GM12891 (cell line): Measurements from ENCODE around the gene ARL4D.
A peak's percentile ranks its signal among the peaks of the same experiment; 100 is the strongest.
"Not testable (repeated sequence)": the region's sequence is repeated elsewhere in the genome, so short reads cannot be mapped to it uniquely, and the experiment has no call there.

Experiments used
- DNase-seq: peaks from one replicate; pipeline ENCODE4 v3.0.0; 2011; ENCODE audit warnings: low spot score; ENCODE audit not compliant: insufficient read length
- FAIRE-seq: peaks from 2 replicates; lab custom pipeline; 2011; peaks lifted over from hg19 to GRCh38; lab: Jason Lieb, UNC
- PAX5 ChIP-seq: IDR thresholded peaks from 2 replicates; pipeline ENCODE4 v1.6.1; 2011; ENCODE audit warnings: low read length, moderate library complexity, mild to moderate bottlenecking; ENCODE audit not compliant: insufficient read depth, severe bottlenecking
- POLR2A ChIP-seq: IDR thresholded peaks from 2 replicates; pipeline ENCODE4 v1.6.1; 2011; ENCODE audit warnings: low read depth, low read length, control low read depth
- POLR2AphosphoS5 ChIP-seq: IDR thresholded peaks from 2 replicates; pipeline ENCODE4 v1.6.1; 2011; ENCODE audit warnings: low read depth, low read length, control low read depth
- POU2F2 ChIP-seq: IDR thresholded peaks from 2 replicates; pipeline ENCODE4 v1.6.1; 2011; ENCODE audit warnings: low read depth, mild to moderate bottlenecking, control low read depth, low read length, moderate library complexity
- SPI1 ChIP-seq: IDR thresholded peaks from 2 replicates; pipeline ENCODE4 v1.6.1; 2011; ENCODE audit warnings: low read depth, low read length, control low read depth
- TAF1 ChIP-seq: IDR thresholded peaks from 2 replicates; pipeline ENCODE4 v1.6.1; 2011; ENCODE audit warnings: low read depth, low read length, control low read depth

ARL4D gene

DNA sequence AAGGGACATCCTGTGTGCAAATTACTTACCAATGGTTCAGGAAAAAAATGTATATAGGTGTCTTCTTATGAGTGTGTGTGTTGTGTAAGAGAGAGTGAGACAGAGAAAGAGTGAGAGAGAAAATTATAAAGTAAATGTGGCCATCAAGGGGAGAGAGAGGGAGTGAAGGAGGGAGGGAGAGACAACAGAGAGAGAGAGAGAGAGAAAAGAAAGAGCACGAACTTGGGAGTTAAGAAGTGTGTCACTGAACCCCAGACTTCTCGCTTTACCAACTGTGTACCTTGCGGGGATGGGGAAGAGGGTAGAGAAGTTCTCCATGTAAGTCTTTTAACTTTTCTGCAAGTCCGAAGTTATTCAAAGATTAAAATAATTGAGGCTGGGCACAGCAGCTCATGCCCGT, 28.8 kb upstream of the ARL4D start:
- DNase-seq (no peak), FAIRE-seq (no peak)
- TF ChIP-seq POLR2A, result no peak
- no peak for TF ChIP-seq POLR2AphosphoS5
- no peak for TF ChIP-seq POU2F2
- no peak for TF ChIP-seq TAF1
- TF ChIP-seq PAX5, result no peak
- TF ChIP-seq SPI1, result no peak

GRCh38 chr17:43371227-43371821, 27.5 kb upstream of the ARL4D start:
- FAIRE-seq (no peak), DNase-seq (no peak)
- TF ChIP-seq TAF1, result no peak
- no peak for TF ChIP-seq POU2F2
- no peak for TF ChIP-seq POLR2AphosphoS5
- no peak for TF ChIP-seq SPI1
- TF ChIP-seq PAX5, result no peak
- TF ChIP-seq POLR2A, result no peak

GRCh38 chr17:43372273-43372911, 26.4 kb upstream of the ARL4D start:
- TF ChIP-seq SPI1, result peak; percentile 85
- TF ChIP-seq PAX5, result no peak
- FAIRE-seq, result peak; percentile 74
- DNase-seq, result no peak

DNA sequence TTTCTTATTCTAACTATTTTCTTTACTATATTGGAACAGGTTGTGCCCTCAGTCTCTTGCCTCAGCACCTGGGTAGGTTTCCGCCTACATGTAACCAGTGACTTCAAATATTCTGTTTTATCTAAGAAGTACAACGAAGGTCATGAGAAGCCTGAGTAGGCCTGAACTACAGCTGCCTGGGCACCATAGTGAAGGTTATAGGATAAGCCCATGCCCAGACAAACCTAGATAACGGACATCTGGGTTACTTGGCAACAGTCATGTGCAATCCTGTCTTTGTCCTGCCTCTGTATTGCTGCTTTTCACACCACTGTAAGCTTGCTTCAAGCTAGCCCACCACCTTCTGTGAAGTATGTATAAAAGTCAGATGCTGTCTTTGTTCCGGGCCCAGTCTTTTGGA, 25.4 kb upstream of the ARL4D start:
- FAIRE-seq, result no peak
- TF ChIP-seq PAX5, result no peak
- no peak for TF ChIP-seq POLR2A
- no peak for DNase-seq

GRCh38 chr17:43375915-43376314, 22.9 kb upstream of the ARL4D start:
- not testable (repeated sequence) for FAIRE-seq, DNase-seq

DNA sequence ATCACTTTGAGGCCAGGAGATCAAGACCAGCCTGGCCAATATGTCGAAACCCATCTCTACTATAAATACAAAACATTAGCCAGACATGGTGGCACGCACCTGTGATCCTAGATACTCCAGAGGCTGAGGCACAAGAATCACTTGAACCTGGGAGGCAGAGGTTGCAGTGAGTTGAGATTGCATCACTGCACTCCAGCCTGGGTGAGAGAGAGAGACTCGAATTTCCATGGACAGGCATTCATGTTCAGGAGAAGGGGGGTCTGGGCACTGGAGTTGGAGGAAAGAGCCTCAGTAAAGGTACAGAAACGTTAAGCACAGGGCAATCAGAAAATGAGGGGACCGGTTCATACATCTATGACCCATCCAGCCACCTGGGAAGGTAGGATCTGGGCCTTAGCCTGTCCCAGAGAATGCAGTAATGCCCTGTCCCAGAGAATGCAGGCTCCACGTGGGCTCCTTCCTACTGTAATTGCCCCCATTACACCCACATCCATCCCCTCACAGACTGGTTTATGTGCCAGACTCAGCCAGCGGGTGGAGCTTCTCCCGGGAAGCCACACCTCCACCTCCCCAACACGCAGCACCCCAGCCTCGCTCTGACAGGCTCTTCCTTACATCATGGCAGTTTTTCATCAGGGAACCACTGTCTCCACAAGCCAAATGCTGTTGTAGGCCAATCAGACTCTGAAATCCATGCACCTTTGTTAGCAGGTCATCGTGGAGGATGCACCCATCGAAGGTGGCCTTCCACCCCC, 21.6 kb upstream of the ARL4D start:
- DNase-seq (no peak), FAIRE-seq (no peak)
- TF ChIP-seq POU2F2, result no peak
- no peak for TF ChIP-seq SPI1
- TF ChIP-seq PAX5, result no peak
- TF ChIP-seq POLR2A, result no peak
- no peak for TF ChIP-seq TAF1
- no peak for TF ChIP-seq POLR2AphosphoS5

DNA sequence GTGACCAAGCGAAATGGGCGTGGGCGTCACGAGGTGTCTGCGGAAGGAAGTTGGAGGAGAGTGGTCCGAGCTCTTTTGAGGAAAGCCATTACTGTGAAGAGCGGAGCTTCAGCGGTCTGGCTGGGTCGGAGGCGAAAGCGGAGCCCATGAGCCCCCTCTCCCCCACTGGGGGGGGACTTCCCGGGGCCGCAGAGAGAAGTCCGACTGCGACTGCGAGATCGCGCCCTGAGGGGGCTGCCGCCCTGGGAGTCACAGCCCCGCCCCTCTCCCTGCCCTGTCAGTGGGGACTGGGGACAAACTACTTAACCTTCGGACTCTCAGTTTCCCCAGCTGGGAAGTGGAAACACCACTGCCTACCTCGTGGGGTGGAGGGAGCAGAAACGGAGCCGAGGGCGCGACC, 20.0 kb upstream of the ARL4D start:
- no peak for FAIRE-seq
- TF ChIP-seq POLR2A, result no peak
- TF ChIP-seq TAF1, result no peak
- TF ChIP-seq POLR2AphosphoS5, result no peak
- DNase-seq, result no peak

DNA sequence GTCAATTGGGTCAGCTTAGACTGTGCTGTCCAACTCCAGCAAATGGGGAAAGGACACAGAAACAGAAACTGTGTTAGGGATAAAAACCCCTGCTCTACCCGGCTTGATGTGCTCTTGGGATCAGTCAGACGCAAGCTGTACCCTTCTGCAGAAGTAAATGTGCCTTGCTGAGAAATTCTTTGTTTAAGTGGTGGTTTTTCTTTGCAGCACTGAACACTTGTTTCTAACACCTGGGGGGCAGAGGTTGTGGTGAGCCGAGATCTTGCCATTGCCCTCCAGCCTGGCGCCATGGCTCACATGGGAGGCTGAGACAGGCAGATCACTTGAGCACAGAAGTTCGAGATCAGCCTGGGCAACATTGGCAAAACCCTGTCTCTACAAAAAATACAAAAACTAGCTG, 18.5 kb upstream of the ARL4D start:
- FAIRE-seq, result no peak

DNA sequence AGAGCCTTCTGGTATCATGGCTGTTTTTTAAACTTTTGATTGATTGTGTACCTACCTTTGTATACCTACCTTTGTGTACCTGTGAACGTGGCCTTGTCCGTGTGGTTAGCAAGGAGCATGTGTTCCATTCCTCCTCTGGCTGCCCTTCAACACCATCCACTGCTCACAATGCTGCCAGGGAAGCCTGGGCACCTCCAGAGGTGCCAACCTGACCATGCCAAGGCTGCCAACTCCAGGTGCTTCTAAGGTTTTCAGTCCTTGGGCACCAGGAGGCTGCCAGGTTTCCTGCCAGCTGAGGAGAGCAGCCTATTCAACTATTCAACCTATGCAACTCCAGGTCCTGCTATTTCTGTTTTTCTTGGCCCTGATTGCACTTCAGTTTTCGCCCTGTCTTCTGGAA, 17.6 kb upstream of the ARL4D start:
- no peak for TF ChIP-seq SPI1
- TF ChIP-seq POLR2AphosphoS5, result no peak
- TF ChIP-seq TAF1, result no peak
- TF ChIP-seq PAX5, result no peak
- no peak for TF ChIP-seq POLR2A
- no peak for TF ChIP-seq POU2F2
- DNase-seq, result no peak
- FAIRE-seq, result no peak

More for the DNA sequence above, 18.5 kb upstream of the ARL4D start:
- TF ChIP-seq POU2F2 (no peak), POLR2AphosphoS5 (no peak), TAF1 (no peak), SPI1 (no peak), POLR2A (no peak), PAX5 (no peak)
- DNase-seq, result no peak

- TF ChIP-seq POLR2A (no peak), POU2F2 (no peak), SPI1 (no peak), TAF1 (no peak), PAX5 (no peak), POLR2AphosphoS5 (no peak)
- DNase-seq (no peak), FAIRE-seq (no peak)
Observed at GRCh38 chr17:43381621-43382020, 17.2 kb upstream of the ARL4D start.

DNA sequence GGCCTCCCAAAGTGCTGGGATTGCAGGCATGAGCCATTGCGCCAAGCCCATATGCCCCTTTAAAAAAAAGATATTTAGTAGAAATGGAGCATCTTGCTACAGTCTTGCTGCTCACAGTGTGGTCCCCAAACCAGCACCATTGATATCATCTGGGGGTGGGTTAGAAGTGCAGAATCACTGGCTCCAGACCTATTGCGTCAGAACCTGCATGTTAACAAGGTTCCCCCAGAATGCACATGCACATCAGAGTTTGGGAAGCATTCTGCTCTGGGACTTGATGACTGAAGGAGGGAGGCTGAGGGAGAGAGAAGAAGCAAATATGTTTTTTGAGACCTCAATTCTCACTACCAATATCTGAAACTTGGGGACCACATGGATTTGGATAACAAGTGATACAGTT, 16.0 kb upstream of the ARL4D start:
- DNase-seq (no peak), FAIRE-seq (no peak)
- no peak for TF ChIP-seq TAF1
- TF ChIP-seq SPI1, result no peak
- TF ChIP-seq PAX5, result no peak
- TF ChIP-seq POU2F2, result no peak
- TF ChIP-seq POLR2AphosphoS5, result no peak
- no peak for TF ChIP-seq POLR2A

DNA sequence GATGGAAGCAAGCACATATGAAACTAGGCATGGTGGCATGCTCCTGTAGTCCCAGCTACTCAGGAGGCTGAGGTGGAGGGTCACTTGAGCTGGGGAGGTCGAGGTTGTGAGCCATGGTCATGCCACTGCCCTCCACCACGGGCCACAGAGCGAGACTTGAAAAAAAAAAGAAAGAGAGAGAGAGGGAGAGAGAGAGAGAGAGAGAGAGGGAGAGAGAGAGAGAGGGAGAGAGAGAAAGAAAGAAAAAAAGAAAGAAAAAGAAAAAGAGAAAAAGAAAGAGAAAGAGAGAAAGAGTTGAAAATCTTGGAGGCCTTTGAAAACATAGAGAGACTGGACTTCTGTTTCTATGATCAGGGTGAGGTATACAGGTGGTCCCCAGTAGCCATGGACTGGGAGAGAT, 15.4 kb upstream of the ARL4D start:
- TF ChIP-seq SPI1 (no peak), POU2F2 (no peak), TAF1 (no peak), POLR2AphosphoS5 (no peak), POLR2A (no peak), PAX5 (no peak)
- DNase-seq, result no peak
- no peak for FAIRE-seq
